ENCODE results near the gene SLC6A2. TPM values are rescaled to one million over a fixed set of nuclear protein-coding genes. Genes with fewer than 3 reads are reported as not detected.
A peak's percentile ranks its signal among the peaks of the same experiment; 100 is the strongest.
"Not testable (repeated sequence)": the region's sequence is repeated elsewhere in the genome, so short reads cannot be mapped to it uniquely, and the experiment has no call there.

The SLC6A2 gene
- total RNA-seq (not detected), polyA plus RNA-seq (under 1 TPM in 1 of 3 donors, not detected in 2; 0.04 TPM)
- long read RNA-seq, donor 1: 0 reads
- long read RNA-seq, donor 2: 0 reads

GRCh38 chr16:55655897-55656681, at the start of gene SLC6A2:
SLC6A2 (plus strand) TSS chr16:55655988; CDS start chr16:55656695, 707 bp downstream.
- DNase-seq (peak; percentile 38 to 60), ATAC-seq (peak in 3 of 4 donors; percentile 54 to 78 (median 76))
- Histone ChIP-seq H3K9me3 (no peaks in the 10 kb centered on the region), H3K4me1 (no peaks in the 10 kb centered on the region), H3K4me3 (peak within 1 kb of the TSS; percentile 47), H3K36me3 (ENCODE audit: insufficient read depth in 1 of 2, low read depth in 1 of 2) (no peaks in the 10 kb centered on the region), H3K27ac (no peak within 1 kb of the TSS), H3K27me3 (ENCODE audit: insufficient read depth in 3 of 3, low read length in 2 of 3) (peaks cover 3 to 54% (median 14%) of the 10 kb centered on the region in 3 donors)
- 1% methylated on average over 55 to 71 of the region's 71 CpGs for whole genome bisulfite sequencing, 3 donors
- intact Hi-C loops (cut with DNase I): no loop called here
- TF ChIP-seq, protein P1, sequence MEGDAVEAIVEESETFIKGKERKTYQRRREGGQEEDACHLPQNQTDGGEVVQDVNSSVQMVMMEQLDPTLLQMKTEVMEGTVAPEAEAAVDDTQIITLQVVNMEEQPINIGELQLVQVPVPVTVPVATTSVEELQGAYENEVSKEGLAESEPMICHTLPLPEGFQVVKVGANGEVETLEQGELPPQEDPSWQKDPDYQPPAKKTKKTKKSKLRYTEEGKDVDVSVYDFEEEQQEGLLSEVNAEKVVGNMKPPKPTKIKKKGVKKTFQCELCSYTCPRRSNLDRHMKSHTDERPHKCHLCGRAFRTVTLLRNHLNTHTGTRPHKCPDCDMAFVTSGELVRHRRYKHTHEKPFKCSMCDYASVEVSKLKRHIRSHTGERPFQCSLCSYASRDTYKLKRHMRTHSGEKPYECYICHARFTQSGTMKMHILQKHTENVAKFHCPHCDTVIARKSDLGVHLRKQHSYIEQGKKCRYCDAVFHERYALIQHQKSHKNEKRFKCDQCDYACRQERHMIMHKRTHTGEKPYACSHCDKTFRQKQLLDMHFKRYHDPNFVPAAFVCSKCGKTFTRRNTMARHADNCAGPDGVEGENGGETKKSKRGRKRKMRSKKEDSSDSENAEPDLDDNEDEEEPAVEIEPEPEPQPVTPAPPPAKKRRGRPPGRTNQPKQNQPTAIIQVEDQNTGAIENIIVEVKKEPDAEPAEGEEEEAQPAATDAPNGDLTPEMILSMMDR (IDR thresholded peaks at IDR 0.05): no peak

DNA sequence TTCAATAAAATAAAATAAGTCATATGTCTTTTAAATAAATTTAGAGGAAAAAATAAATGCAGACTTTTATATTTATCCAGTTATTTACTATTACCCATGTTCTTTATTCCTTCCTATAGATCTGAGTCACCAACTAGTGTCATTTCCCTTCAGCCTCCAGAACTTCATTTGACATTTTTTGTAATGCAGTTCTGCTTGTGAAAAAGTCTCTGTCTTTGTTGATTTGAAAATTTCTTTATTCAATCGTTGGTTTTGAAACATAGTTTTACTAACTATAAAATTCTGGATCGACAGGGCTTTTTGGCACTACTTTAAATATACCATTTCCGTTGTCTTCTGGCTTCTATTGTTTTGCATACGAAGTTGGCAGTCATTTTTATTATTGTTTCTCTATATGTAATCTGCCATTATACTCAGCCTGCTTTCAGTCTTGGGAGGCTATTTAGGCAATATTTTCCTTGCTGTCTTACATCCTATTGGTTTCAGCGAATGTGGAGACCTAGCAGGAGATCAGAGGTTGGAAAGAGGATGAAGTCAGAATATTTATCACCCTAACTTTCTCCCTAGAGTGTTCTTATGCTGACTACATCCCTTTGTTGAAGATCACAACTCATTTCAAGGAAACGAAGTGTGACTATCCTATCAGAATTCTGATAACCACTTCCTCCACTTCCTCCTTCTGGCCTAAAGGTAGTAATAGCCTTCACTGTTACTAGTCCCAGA, 42.0 kb upstream of the SLC6A2 start:
- Histone ChIP-seq H3K36me3 (ENCODE audit: insufficient read depth in 1 of 2, low read depth in 1 of 2) (no peaks in the 10 kb centered on the region), H3K4me1 (no peaks in the 10 kb centered on the region), H3K4me3 (no peak overlapping the region), H3K27ac (no peak overlapping the region), H3K9me3 (no peaks in the 10 kb centered on the region), H3K27me3 (ENCODE audit: insufficient read depth in 3 of 3, low read length in 2 of 3) (no peaks in the 10 kb centered on the region)
- intact Hi-C loops (cut with DNase I): no loop called here
- TF ChIP-seq, protein P1 (IDR thresholded peaks at IDR 0.05): no peak
- no peak for ATAC-seq
- no peak for DNase-seq
- WGBS, 3 donors: 64 to 65% (median 64%) methylated on average over 6 of the region's 6 CpGs

- WGBS, 3 donors: 64 to 86% (median 83%) methylated on average over 3 of the region's 3 CpGs
- H3K4me3 ChIP-seq: no peak overlapping the region
These were observed 40.7 kb upstream of the SLC6A2 start for GRCh38 chr16:55615071-55615470.

GRCh38 chr16:55615670-55616069, 40.1 kb upstream of the SLC6A2 start:
- DNase-seq; H3K27me3 ChIP-seq (ENCODE audit: insufficient read depth in 3 of 3, low read length in 2 of 3); ATAC-seq; H3K4me3 ChIP-seq; intact Hi-C loops (cut with DNase I); H3K4me1 ChIP-seq; H3K9me3 ChIP-seq; H3K27ac ChIP-seq; H3K36me3 ChIP-seq (ENCODE audit: insufficient read depth in 1 of 2, low read depth in 1 of 2): not testable (repeated sequence)
- WGBS, 3 donors: 82 to 91% (median 86%) methylated on average over 11 of the region's 11 CpGs

More at GRCh38 chr16:55615071-55615470, 40.7 kb upstream of the SLC6A2 start:
- intact Hi-C loops (cut with DNase I): no loop called here
- no peaks in the 10 kb centered on the region for H3K36me3 ChIP-seq (ENCODE audit: insufficient read depth in 1 of 2, low read depth in 1 of 2)
- H3K27me3 ChIP-seq (ENCODE audit: insufficient read depth in 3 of 3, low read length in 2 of 3): no peaks in the 10 kb centered on the region
- DNase-seq (no peak), ATAC-seq (no peak)
- H3K9me3 ChIP-seq: peaks cover 3% of the 10 kb centered on the region
- H3K27ac ChIP-seq: no peak overlapping the region
- H3K4me1 ChIP-seq: no peaks in the 10 kb centered on the region
- TF ChIP-seq, protein P1 (IDR thresholded peaks at IDR 0.05): no peak

GRCh38 chr16:55621771-55622170, 34.0 kb upstream of the SLC6A2 start:
- no peak for DNase-seq
- ATAC-seq: no peak
- Histone ChIP-seq H3K27ac (no peak overlapping the region), H3K9me3 (peaks cover 6% of the 10 kb centered on the region), H3K36me3 (ENCODE audit: insufficient read depth in 1 of 2, low read depth in 1 of 2) (no peaks in the 10 kb centered on the region), H3K4me3 (no peak overlapping the region), H3K27me3 (ENCODE audit: insufficient read depth in 3 of 3, low read length in 2 of 3) (no peaks in the 10 kb centered on the region), H3K4me1 (no peaks in the 10 kb centered on the region)
- TF ChIP-seq, protein P1 (IDR thresholded peaks at IDR 0.05): no peak
- intact Hi-C loops (cut with DNase I): no loop called here
